Skin of body (tissue), 2 donors: ENCODE data around the gene KDM6A. TPM values are rescaled to one million over a fixed set of nuclear protein-coding genes. Genes with fewer than 3 reads are reported as not detected.
"Not testable (repeated sequence)": the region's sequence is repeated elsewhere in the genome, so short reads cannot be mapped to it uniquely, and the experiment has no call there.

Experiments used
- DNase-seq: peaks from one replicate; lab custom pipeline; 2025; lab: John Stamatoyannopoulos, UW
- total RNA-seq: library from RNA; depleted of rRNA; stranded (reverse); fragments of >200 nt; gene quantifications from one replicate; pipeline ENCODE4 v1.2.3, GENCODE V29; 2014

The KDM6A gene
- 72.0 TPM for total RNA-seq

GRCh38 chrX:44872821-44873414 is at the start of gene KDM6A:
Gene KDM6A (plus strand): TSS chrX:44873188. CDS start chrX:44873552, 364 bp downstream.
- peak; percentile 90 for DNase-seq

GRCh38 chrX:44823193-44823592 is 49.8 kb upstream of the KDM6A start:
- not testable (repeated sequence) for DNase-seq

GRCh38 chrX:44828008-44828605 is 44.9 kb upstream of the KDM6A start:
- DNase-seq = peak; percentile 11

- no peak for DNase-seq
Measured at GRCh38 chrX:44829832-44830231, 43.2 kb upstream of the KDM6A start.

GRCh38 chrX:44842550-44843317 is 30.3 kb upstream of the KDM6A start:
- DNase-seq = no peak

GRCh38 chrX:44843318-44843702 is 29.7 kb upstream of the KDM6A start:
- DNase-seq = no peak

GRCh38 chrX:44843753-44844152 is 29.2 kb upstream of the KDM6A start, which contains the start of gene DUSP21:
Gene DUSP21 (plus strand): TSS chrX:44844021. CDS start chrX:44844133, 112 bp downstream.
- no peak for DNase-seq

GRCh38 chrX:44844204-44844603 is 28.8 kb upstream of the KDM6A start:
- DNase-seq = no peak

GRCh38 chrX:44850891-44851290 is 22.1 kb upstream of the KDM6A start:
- not testable (repeated sequence) for DNase-seq

GRCh38 chrX:44871114-44871645 is 1.8 kb upstream of the KDM6A start:
- DNase-seq = no peak

- peak; percentile 2 for DNase-seq
Measured at GRCh38 chrX:44871931-44872820, 812 bp upstream of the KDM6A start.

- DNase-seq = no peak
Measured at GRCh38 chrX:44873415-44874276, 658 bp downstream of the KDM6A start.

GRCh38 chrX:44874420-44875184 is 1.6 kb downstream of the KDM6A start:
- peak; percentile 27 for DNase-seq

- DNase-seq = no peak
Measured at GRCh38 chrX:44875185-44875489, 2.1 kb downstream of the KDM6A start.

- DNase-seq = no peak
Measured at GRCh38 chrX:44876086-44876485, 3.1 kb downstream of the KDM6A start.

- no peak for DNase-seq
Measured at GRCh38 chrX:44876767-44877166, 3.8 kb downstream of the KDM6A start.

- DNase-seq = no peak
Measured at GRCh38 chrX:44878780-44879179, 5.8 kb downstream of the KDM6A start.

- no peak for DNase-seq
Measured at GRCh38 chrX:44881549-44881948, 8.6 kb downstream of the KDM6A start.

GRCh38 chrX:44882635-44883034 is 9.6 kb downstream of the KDM6A start:
- DNase-seq = no peak

GRCh38 chrX:44884944-44885343 is 12.0 kb downstream of the KDM6A start:
- DNase-seq = no peak
